ENCODE data around the gene NDUFA8. TPM values are rescaled to one million over a fixed set of nuclear protein-coding genes. Genes with fewer than 3 reads are reported as not detected.

The NDUFA8 gene
- polyA plus RNA-seq, 1 of the 3 experiments (the other 2 are of a cell fraction) = 116 TPM

GRCh38 chr9:122103985-122104384 is 55.6 kb downstream of the NDUFA8 start:
- ChIA-PET CTCF (interaction anchor here (2.1 to 3.7 kb wide), 2 partner anchors 21 to 246 kb away, joined by 9 to 29 read pairs; no protein-coding TSS in a partner anchor), POLR2A (no interaction called here)
- no peak for DNase-seq
- no peaks in the 10 kb centered on the region for H3F3A ChIP-seq (replicated peaks; ENCODE audit: insufficient read depth)
- H3K36me3 ChIP-seq (replicated peaks in 1 of 2; ENCODE audit: control insufficient read depth in 1 of 2, insufficient read depth in 2 of 2, low read length in 1 of 2) = no peaks in the 10 kb centered on the region
- no peaks in the 10 kb centered on the region for H4K20me1 ChIP-seq (ENCODE audit: insufficient read depth)
- no peaks in the 10 kb centered on the region for H3K79me2 ChIP-seq (ENCODE audit: insufficient read depth)
- H3K4me2 ChIP-seq = no peak overlapping the region
- H3K27ac ChIP-seq (ENCODE audit: low read depth in 2 of 2, low read length in 1 of 2) = no peak overlapping the region
- no peak overlapping the region for H3K4me3 ChIP-seq (ENCODE audit: low read depth in 2 of 2, low read length in 1 of 2)
- 89% methylated on average over 1 of the region's 1 CpG for WGBS (ENCODE audit: low lambda C conversion rate)
- no peak overlapping the region for H3K9ac ChIP-seq
- H3K4me1 ChIP-seq (ENCODE audit: control insufficient read depth in 1 of 2, insufficient read depth in 2 of 2, low read depth in 1 of 2, low read length in 1 of 2) = no peaks in the 10 kb centered on the region
- no peaks in the 10 kb centered on the region for H3K9me3 ChIP-seq
- no peaks in the 10 kb centered on the region for H3K27me3 ChIP-seq (ENCODE audit: insufficient read depth)
- H3K9me2 ChIP-seq = no peaks in the 10 kb centered on the region
- no peak overlapping the region for H2AFZ ChIP-seq (ENCODE audit: low read depth)
- no peak for TF ChIP-seq SMC3 (IDR thresholded peaks at IDR 0.05; ENCODE audit: low read depth, low read length)
- TF ChIP-seq JUND (IDR thresholded peaks at IDR 0.05) = no peak
- TF ChIP-seq CHD2 (IDR thresholded peaks at IDR 0.05; ENCODE audit: low read length, partially characterized antibody) = no peak
- TF ChIP-seq TEAD4 (IDR thresholded peaks at IDR 0.05; ENCODE audit: borderline replicate concordance, insufficient read depth) = no peak
- TF ChIP-seq, protein P1, sequence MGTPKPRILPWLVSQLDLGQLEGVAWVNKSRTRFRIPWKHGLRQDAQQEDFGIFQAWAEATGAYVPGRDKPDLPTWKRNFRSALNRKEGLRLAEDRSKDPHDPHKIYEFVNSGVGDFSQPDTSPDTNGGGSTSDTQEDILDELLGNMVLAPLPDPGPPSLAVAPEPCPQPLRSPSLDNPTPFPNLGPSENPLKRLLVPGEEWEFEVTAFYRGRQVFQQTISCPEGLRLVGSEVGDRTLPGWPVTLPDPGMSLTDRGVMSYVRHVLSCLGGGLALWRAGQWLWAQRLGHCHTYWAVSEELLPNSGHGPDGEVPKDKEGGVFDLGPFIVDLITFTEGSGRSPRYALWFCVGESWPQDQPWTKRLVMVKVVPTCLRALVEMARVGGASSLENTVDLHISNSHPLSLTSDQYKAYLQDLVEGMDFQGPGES (IDR thresholded peaks at IDR 0.05; ENCODE audit: low read depth, low read length) = no peak
- no peak for TF ChIP-seq GATA2 (CRISPR knock-in tag; IDR thresholded peaks at IDR 0.05)
- no peak for TF ChIP-seq NRF1 (IDR thresholded peaks at IDR 0.05; ENCODE audit: low read depth, low read length)
- no peak for TF ChIP-seq TAF1 (IDR thresholded peaks at IDR 0.05; ENCODE audit: borderline replicate concordance, low read depth, low read length)

- no peaks in the 10 kb centered on the region for H3K4me1 ChIP-seq (ENCODE audit: control insufficient read depth in 1 of 2, insufficient read depth in 2 of 2, low read depth in 1 of 2, low read length in 1 of 2)
- WGBS (ENCODE audit: low lambda C conversion rate) = 73% methylated on average over 2 of the region's 2 CpGs
- no peaks in the 10 kb centered on the region for H3K36me3 ChIP-seq (replicated peaks in 1 of 2; ENCODE audit: control insufficient read depth in 1 of 2, insufficient read depth in 2 of 2, low read length in 1 of 2)
- H3K79me2 ChIP-seq (ENCODE audit: insufficient read depth) = no peaks in the 10 kb centered on the region
- DNase-seq = no peak
- H3K9me2 ChIP-seq = no peaks in the 10 kb centered on the region
- H2AFZ ChIP-seq (ENCODE audit: low read depth) = no peak overlapping the region
- no peaks in the 10 kb centered on the region for H3K27me3 ChIP-seq (ENCODE audit: insufficient read depth)
- no peaks in the 10 kb centered on the region for H3F3A ChIP-seq (replicated peaks; ENCODE audit: insufficient read depth)
- ChIA-PET CTCF (interaction anchor here (0.9 to 3.7 kb wide), 7 partner anchors 15 to 556 kb away, joined by 3 to 35 read pairs (median 4); no protein-coding TSS in a partner anchor), POLR2A (no interaction called here)
- no peak overlapping the region for H3K9ac ChIP-seq
- H4K20me1 ChIP-seq (ENCODE audit: insufficient read depth) = no peaks in the 10 kb centered on the region
- H3K9me3 ChIP-seq = no peaks in the 10 kb centered on the region
- no peak for TF ChIP-seq RXRA (IDR thresholded peaks at IDR 0.05; ENCODE audit: borderline replicate concordance, low read depth)
- TF ChIP-seq EZH2phosphoT487 (IDR thresholded peaks at IDR 0.05; ENCODE audit: borderline replicate concordance, low read depth) = no peak
- H3K27ac ChIP-seq (ENCODE audit: low read depth in 2 of 2, low read length in 1 of 2) = no peak overlapping the region
- H3K4me3 ChIP-seq (ENCODE audit: low read depth in 2 of 2, low read length in 1 of 2) = no peak overlapping the region
- no peak overlapping the region for H3K4me2 ChIP-seq
Observed at GRCh38 chr9:122102156-122102555, 57.4 kb downstream of the NDUFA8 start.

DNA sequence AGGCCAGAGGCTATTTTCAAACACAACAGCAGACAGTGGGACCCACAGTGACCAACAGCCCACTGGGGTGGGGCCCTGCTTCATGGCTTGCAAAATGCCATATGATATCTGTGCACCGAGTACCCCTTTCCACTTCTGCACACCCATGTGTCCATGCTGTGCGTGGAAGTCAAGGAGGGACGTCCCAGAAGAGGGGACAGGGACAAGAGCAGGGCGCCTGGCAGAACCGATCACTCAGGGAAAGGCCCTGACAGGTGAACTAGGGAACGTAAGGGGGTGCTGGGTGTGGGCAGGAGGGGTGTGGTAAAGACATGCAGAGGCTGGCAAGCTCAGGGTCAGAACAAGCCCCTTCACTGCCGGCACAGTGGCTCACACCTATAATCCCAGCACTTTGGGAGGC is 58.8 kb downstream of the NDUFA8 start:
- no peaks in the 10 kb centered on the region for H3K9me3 ChIP-seq
- no peak for TF ChIP-seq EZH2phosphoT487 (IDR thresholded peaks at IDR 0.05; ENCODE audit: borderline replicate concordance, low read depth)
- no peak for TF ChIP-seq GABPA (IDR thresholded peaks at IDR 0.05; ENCODE audit: low read depth)
- TF ChIP-seq NFIC (IDR thresholded peaks at IDR 0.05; ENCODE audit: borderline replicate concordance) = no peak
- H3F3A ChIP-seq (replicated peaks; ENCODE audit: insufficient read depth) = no peaks in the 10 kb centered on the region
- no peak overlapping the region for H2AFZ ChIP-seq (ENCODE audit: low read depth)
- WGBS (ENCODE audit: low lambda C conversion rate) = 80% methylated on average over 7 of the region's 7 CpGs
- no peak overlapping the region for H3K4me3 ChIP-seq (ENCODE audit: low read depth in 2 of 2, low read length in 1 of 2)
- no peaks in the 10 kb centered on the region for H3K9me2 ChIP-seq
- no peak overlapping the region for H3K27ac ChIP-seq (ENCODE audit: low read depth in 2 of 2, low read length in 1 of 2)
- no peaks in the 10 kb centered on the region for H3K79me2 ChIP-seq (ENCODE audit: insufficient read depth)
- CTCF ChIA-PET = interaction anchor here (0.8 to 3.7 kb wide), 7 partner anchors 16 to 356 kb away, joined by 3 to 35 read pairs (median 4); no protein-coding TSS in a partner anchor
- H3K4me1 ChIP-seq (ENCODE audit: control insufficient read depth in 1 of 2, insufficient read depth in 2 of 2, low read depth in 1 of 2, low read length in 1 of 2) = no peaks in the 10 kb centered on the region
- no peak for DNase-seq
- H3K9ac ChIP-seq = no peak overlapping the region
- POLR2A ChIA-PET = no interaction called here
- H3K4me2 ChIP-seq = no peak overlapping the region
- H3K27me3 ChIP-seq (ENCODE audit: insufficient read depth) = no peaks in the 10 kb centered on the region
- no peaks in the 10 kb centered on the region for H3K36me3 ChIP-seq (replicated peaks in 1 of 2; ENCODE audit: control insufficient read depth in 1 of 2, insufficient read depth in 2 of 2, low read length in 1 of 2)
- H4K20me1 ChIP-seq (ENCODE audit: insufficient read depth) = no peaks in the 10 kb centered on the region

All from SK-N-SH (cell line).